HEK293T (cell line): ENCODE data around the gene ARHGAP22.

Source experiments
- CTCF ChIA-PET: fragments of 350-600 bp; formaldehyde crosslinking; extraction: SDS; loops from one replicate; lab custom pipeline; 2021; ENCODE audit warnings: antibody characterized with exemption, inconsistent platforms; lab: Yijun Ruan, JAX
- POLR2A ChIA-PET: fragments of 350-600 bp; formaldehyde crosslinking; extraction: SDS; loops from one replicate; lab custom pipeline; 2020; ENCODE audit warnings: antibody characterized with exemption, inconsistent platforms; lab: Yijun Ruan, JAX
- DNase-seq: peaks from one replicate; pipeline ENCODE4 v3.0.0; 2012; ENCODE audit warnings: mixed read lengths; ENCODE audit errors: extremely low spot score
- ARNT ChIP-seq: fragments of 450-650 bp; IDR thresholded peaks from 2 replicates; pipeline ENCODE4 v1.6.1; 2017; ENCODE audit warnings: mild to moderate bottlenecking
- BHLHE40 ChIP-seq: fragments of 450-650 bp; IDR thresholded peaks from 2 replicates; pipeline ENCODE4 v1.6.1; 2016; ENCODE audit warnings: mild to moderate bottlenecking, moderate library complexity, borderline replicate concordance
- CTBP1 ChIP-seq: fragments of 450-650 bp; IDR thresholded peaks from 2 replicates; pipeline ENCODE4 v1.6.1; 2016; ENCODE audit warnings: borderline replicate concordance
- ELF4 ChIP-seq: fragments of 450-650 bp; IDR thresholded peaks from 2 replicates; pipeline ENCODE4 v1.6.1; 2017; ENCODE audit warnings: antibody characterized with exemption
- FOXA1 ChIP-seq: fragments of 450-650 bp; IDR thresholded peaks from 2 replicates; pipeline ENCODE4 v1.6.1; 2016; ENCODE audit warnings: mild to moderate bottlenecking
- FOXK2 ChIP-seq: fragments of 450-650 bp; IDR thresholded peaks from 2 replicates; pipeline ENCODE4 v1.6.1; 2016; ENCODE audit warnings: mild to moderate bottlenecking
- FOXM1 ChIP-seq: fragments of 450-650 bp; IDR thresholded peaks from 2 replicates; pipeline ENCODE4 v1.6.1; 2017; ENCODE audit warnings: mild to moderate bottlenecking, borderline replicate concordance
- HDGF ChIP-seq: fragments of 450-650 bp; IDR thresholded peaks from 2 replicates; pipeline ENCODE4 v1.6.1; 2017; ENCODE audit warnings: antibody characterized with exemption, borderline replicate concordance
- L3MBTL2 ChIP-seq: fragments of 450-650 bp; conservative IDR thresholded peaks from 2 replicates; pipeline ENCODE4 v1.6.1; 2016; ENCODE audit warnings: mild to moderate bottlenecking
- LEF1 ChIP-seq: fragments of 450-650 bp; IDR thresholded peaks from 2 replicates; pipeline ENCODE4 v1.6.1; 2017; ENCODE audit warnings: mild to moderate bottlenecking, borderline replicate concordance
- NFRKB ChIP-seq: fragments of 450-650 bp; IDR thresholded peaks from 2 replicates; pipeline ENCODE4 v1.6.1; 2016; ENCODE audit warnings: mild to moderate bottlenecking, moderate library complexity
- SP1 ChIP-seq: fragments of 450-650 bp; IDR thresholded peaks from 2 replicates; pipeline ENCODE4 v1.6.1; 2017
- SUZ12 ChIP-seq: fragments of 450-650 bp; IDR thresholded peaks from 2 replicates; pipeline ENCODE4 v1.6.1; 2016; ENCODE audit warnings: mild to moderate bottlenecking
- TARDBP ChIP-seq: fragments of 450-650 bp; IDR thresholded peaks from 2 replicates; pipeline ENCODE4 v1.6.1; 2016
- ZNF384 ChIP-seq: fragments of 450-650 bp; IDR thresholded peaks from 2 replicates; pipeline ENCODE4 v1.6.1; 2016
- TF ChIP-seq, protein P1 (sequence below): fragments of 450-650 bp; IDR thresholded peaks from 2 replicates; pipeline ENCODE4 v1.6.1; 2016

ARHGAP22 gene

DNA sequence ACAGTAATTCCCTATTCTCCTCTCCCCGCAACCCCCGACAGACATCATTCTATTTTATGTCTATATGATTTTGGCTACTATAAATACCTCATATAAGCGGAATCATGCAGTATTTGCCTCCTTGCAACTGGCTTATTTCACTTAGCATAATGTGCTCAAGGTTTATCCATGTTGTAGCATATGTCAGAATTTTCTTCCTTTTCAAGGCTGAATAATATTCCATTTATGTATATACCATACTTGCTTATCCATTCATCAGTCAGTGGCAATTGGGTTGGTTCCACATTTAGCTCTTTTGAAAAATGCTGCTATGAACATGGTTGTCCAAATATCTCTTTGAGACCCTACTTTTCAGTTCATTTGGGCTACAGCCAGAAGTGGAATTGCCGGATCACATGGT lies 191.9 kb downstream of the ARHGAP22 start:
- no peak for DNase-seq
- POLR2A ChIA-PET: no interaction called here
- TF ChIP-seq SP1: no peak
- no peak for TF ChIP-seq LEF1
- TF ChIP-seq, protein P1, sequence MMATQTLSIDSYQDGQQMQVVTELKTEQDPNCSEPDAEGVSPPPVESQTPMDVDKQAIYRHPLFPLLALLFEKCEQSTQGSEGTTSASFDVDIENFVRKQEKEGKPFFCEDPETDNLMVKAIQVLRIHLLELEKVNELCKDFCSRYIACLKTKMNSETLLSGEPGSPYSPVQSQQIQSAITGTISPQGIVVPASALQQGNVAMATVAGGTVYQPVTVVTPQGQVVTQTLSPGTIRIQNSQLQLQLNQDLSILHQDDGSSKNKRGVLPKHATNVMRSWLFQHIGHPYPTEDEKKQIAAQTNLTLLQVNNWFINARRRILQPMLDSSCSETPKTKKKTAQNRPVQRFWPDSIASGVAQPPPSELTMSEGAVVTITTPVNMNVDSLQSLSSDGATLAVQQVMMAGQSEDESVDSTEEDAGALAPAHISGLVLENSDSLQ: no peak
- no peak for TF ChIP-seq FOXM1
- no peak for TF ChIP-seq ARNT
- no peak for TF ChIP-seq NFRKB
- TF ChIP-seq CTBP1: no peak
- TF ChIP-seq ELF4: no peak
- TF ChIP-seq ZNF384: no peak
- TF ChIP-seq TARDBP: no peak
- TF ChIP-seq HDGF: no peak
- no peak for TF ChIP-seq FOXA1
- CTCF ChIA-PET: interaction anchor here (0.9 kb wide), 1 partner anchor 9 kb away, joined by 3 read pairs; no protein-coding TSS in a partner anchor

- ChIA-PET CTCF (no interaction called here), POLR2A (no interaction called here)
- DNase-seq: no peak
- TF ChIP-seq LEF1 (no peak), ELF4 (no peak), TARDBP (no peak), ZNF384 (no peak), HDGF (no peak), SP1 (no peak), L3MBTL2 (no peak)
- TF ChIP-seq, protein P1: no peak
Measured at GRCh38 chr10:48412081-48412480, 192.8 kb downstream of the ARHGAP22 start.

GRCh38 chr10:48411510-48411909 lies 193.4 kb downstream of the ARHGAP22 start:
- CTCF ChIA-PET: no interaction called here
- no peak for DNase-seq
- POLR2A ChIA-PET: no interaction called here
- TF ChIP-seq HDGF (no peak), L3MBTL2 (no peak), ZNF384 (no peak), NFRKB (no peak), LEF1 (no peak), BHLHE40 (no peak)

- ChIA-PET CTCF (no interaction called here), POLR2A (no interaction called here)
Measured at GRCh38 chr10:48410503-48410902, 194.4 kb downstream of the ARHGAP22 start.

DNA sequence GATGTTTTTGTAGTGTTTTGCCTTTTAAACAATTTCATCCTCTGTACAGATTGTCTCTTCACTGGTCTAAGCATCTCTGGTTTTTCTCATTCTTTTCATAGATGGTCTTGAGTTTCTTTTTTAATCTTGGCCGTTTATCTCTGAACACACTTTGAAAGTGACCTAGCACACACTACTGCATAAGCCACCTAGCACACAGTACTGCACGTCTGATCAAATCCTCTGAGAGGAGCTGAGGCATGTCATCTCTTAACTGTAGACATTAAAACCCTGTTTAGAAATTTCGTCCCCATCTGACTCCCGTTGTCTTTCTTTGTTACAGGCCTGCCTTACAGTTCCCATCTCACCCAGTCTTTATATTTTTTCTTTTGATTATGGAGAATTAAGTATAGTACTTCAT lies 198.2 kb downstream of the ARHGAP22 start:
- ChIA-PET CTCF (no interaction called here), POLR2A (no interaction called here)
- TF ChIP-seq, protein P1: no peak
- TF ChIP-seq FOXA1: no peak
- no peak for TF ChIP-seq CTBP1
- TF ChIP-seq ELF4: no peak
- TF ChIP-seq TARDBP: no peak
- TF ChIP-seq HDGF: no peak
- no peak for DNase-seq

More at GRCh38 chr10:48410503-48410902, 194.4 kb downstream of the ARHGAP22 start:
- TF ChIP-seq BHLHE40 (no peak), ELF4 (no peak), SUZ12 (no peak), ZNF384 (no peak), TARDBP (no peak), CTBP1 (no peak), SP1 (no peak), FOXK2 (no peak), FOXA1 (no peak), L3MBTL2 (no peak), HDGF (no peak), LEF1 (no peak), FOXM1 (no peak), NFRKB (no peak), ARNT (no peak)
- TF ChIP-seq, protein P1: no peak
- no peak for DNase-seq

DNA sequence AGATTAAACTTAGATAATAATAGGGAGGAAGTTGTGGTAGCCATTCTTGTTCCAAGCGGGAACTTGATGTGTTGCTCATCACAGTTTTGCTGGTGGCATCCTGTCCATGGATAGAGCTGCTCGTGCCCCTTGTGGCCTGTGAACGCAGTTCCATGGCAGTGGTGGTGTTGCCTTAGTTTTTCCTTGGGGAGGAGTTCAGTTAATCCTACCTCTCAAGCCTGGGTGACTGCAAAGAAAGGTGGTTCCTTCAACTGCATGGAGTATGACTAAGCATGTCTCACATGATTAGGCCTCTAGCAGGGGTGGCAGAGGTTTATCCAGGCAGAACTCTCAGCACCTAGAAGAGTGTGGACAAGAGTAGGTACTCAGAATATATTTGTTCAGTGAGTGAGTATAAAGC lies 198.7 kb downstream of the ARHGAP22 start:
- no peak for DNase-seq
- POLR2A ChIA-PET: no interaction called here
- CTCF ChIA-PET: no interaction called here
- TF ChIP-seq, protein P1: no peak
- TF ChIP-seq CTBP1 (no peak), SP1 (no peak), ELF4 (no peak), ZNF384 (no peak), FOXK2 (no peak), NFRKB (no peak), L3MBTL2 (no peak), BHLHE40 (no peak), FOXM1 (no peak), SUZ12 (no peak), TARDBP (no peak)
